Kidney (tissue), 14 donors: ENCODE measurements around the gene PRR3. TPM values are rescaled to one million over a fixed set of nuclear protein-coding genes. Genes with fewer than 3 reads are reported as not detected.

ENCODE experiments used
- DNase-seq, 5 donors: peaks; one replicate each; pipeline ENCODE4 v3.0.0-alpha.2; 2013 to 2020
- FAIRE-seq: peaks from 2 replicates; lab custom pipeline; 2012; peaks lifted over from hg19 to GRCh38; lab: Jason Lieb, UNC
- H3K27ac ChIP-seq, 2 donors: one replicate each; pipeline ENCODE4 v1.7.0; 2013; ENCODE audit warnings: low read depth in 2 of 2, low read length in 2 of 2, inconsistent platforms in 1 of 2
- H3K27me3 ChIP-seq: one replicate; pipeline ENCODE4 v1.7.1; 2013; ENCODE audit warnings: low read length, inconsistent platforms; ENCODE audit not compliant: control insufficient read depth, insufficient read depth
- H3K36me3 ChIP-seq, 3 donors: one replicate each; pipeline versions ENCODE4 v1.7.0 to v1.7.1; 2013; ENCODE audit warnings: low read length in 3 of 3, control low read depth in 1 of 3, inconsistent platforms in 1 of 3; ENCODE audit not compliant: insufficient read depth in 3 of 3, control insufficient read depth in 2 of 3
- H3K4me1 ChIP-seq, 3 donors: one replicate each; pipeline versions ENCODE4 v1.7.0 to v1.7.1; 2013; ENCODE audit warnings: low read length in 3 of 3, inconsistent platforms in 1 of 3, low read depth in 1 of 3; ENCODE audit not compliant: control insufficient read depth in 2 of 3, insufficient read depth in 2 of 3
- H3K4me3 ChIP-seq, 3 donors: one replicate each; pipeline versions ENCODE4 v1.7.0 to v1.8.1; 2013; ENCODE audit warnings: low read length in 3 of 3, control low read depth in 1 of 3, inconsistent platforms in 1 of 3
- H3K9ac ChIP-seq, 3 donors: one replicate each; pipeline versions ENCODE4 v1.7.0 to v1.7.1; 2013; ENCODE audit warnings: low read length in 3 of 3, control low read depth in 1 of 3, inconsistent platforms in 1 of 3
- H3K9me3 ChIP-seq, 3 donors: one replicate each; pipeline versions ENCODE4 v1.7.0 to v1.7.1; 2013; ENCODE audit warnings: low read length in 3 of 3, control low read depth in 1 of 3, inconsistent platforms in 1 of 3; ENCODE audit not compliant: control insufficient read depth in 2 of 3, insufficient read depth in 1 of 3
- intact Hi-C: fragments of 100-400 bp; cut with DNase I; formaldehyde crosslinking; loops from one replicate; pipeline ENCODE4 v1.11.1; 2022
- polyA plus RNA-seq: library from polyadenylated mRNA; stranded (reverse); fragments of 350-450 nt; fragmentation: Illumina TruSeq; extraction: RNeasy Lipid Tissue Mini Kit (QIAGEN cat#74804); gene quantifications from one replicate; pipeline ENCODE4 v1.2.3, GENCODE V29; 2014; ENCODE audit warnings: low read depth, low replicate concordance; ENCODE audit not compliant: insufficient read depth
- total RNA-seq: library from RNA; stranded (reverse); fragmentation: NEBNext Ultra II Directional; extraction: Animal tissue kit (Norgen Biotek cat#: 25700); gene quantifications from one replicate; pipeline ENCODE4 v1.2.1, GENCODE V29; 2021
- TF ChIP-seq, protein P1 (sequence below): IDR thresholded peaks from 3 replicates; pipeline ENCODE4 v1.5.1; 2012; ENCODE audit warnings: mild to moderate bottlenecking, moderate library complexity, borderline replicate concordance; ENCODE audit not compliant: insufficient read depth; ENCODE audit errors: extremely low read depth
- donor health status: control.
- donor health status: control.
- donor health status: control.
- donor health status: control.
- donor health status: control.
- donor health status: DM: yes; HTN: yes; CAD: no.
- donor health status: Normal renal cell carcinoma (clear cell type).

The PRR3 gene
- total and polyA plus RNA-seq, 2 donors from 2014 or later: 7.9 to 9.3 TPM

DNA sequence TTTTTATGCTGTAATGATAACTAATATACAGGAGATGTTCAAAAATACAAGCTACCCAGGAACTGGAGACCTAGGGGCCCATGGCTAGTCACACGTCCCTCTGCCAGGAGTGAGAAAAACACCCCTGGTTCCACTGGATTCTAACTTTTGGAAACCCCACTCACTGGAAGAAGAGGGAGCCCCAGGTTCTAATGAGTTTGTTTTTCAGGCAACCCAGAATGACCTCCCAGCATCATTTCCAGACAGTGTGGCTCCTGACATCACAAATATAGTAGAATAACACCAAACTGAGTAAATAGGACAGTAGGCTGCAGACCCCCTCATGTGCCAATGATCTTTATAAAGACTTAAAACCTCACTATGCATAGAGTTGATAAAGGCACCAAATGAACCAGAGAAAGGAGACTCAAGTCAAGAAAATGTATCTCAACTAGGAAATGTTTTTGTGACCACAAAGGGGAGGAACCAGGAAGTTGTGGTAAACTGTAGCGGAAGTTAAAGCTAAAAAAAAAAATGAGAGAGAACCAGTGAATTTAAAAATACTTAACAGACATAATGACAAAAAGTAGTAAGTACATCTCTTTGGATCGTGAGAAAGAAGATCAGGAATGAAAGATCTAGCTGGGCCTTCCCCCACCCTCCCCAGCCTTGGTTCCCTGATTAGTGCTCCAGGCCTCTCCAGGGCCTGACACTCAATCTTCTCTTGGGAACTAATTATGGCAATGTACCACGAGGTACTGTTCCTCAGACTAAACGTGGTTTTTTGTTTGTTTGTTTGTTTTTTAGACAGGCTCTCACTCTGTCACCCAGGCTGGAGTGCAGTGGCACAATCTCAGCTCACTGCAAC is 48.0 kb upstream of the PRR3 start:
- no peak for FAIRE-seq

DNA sequence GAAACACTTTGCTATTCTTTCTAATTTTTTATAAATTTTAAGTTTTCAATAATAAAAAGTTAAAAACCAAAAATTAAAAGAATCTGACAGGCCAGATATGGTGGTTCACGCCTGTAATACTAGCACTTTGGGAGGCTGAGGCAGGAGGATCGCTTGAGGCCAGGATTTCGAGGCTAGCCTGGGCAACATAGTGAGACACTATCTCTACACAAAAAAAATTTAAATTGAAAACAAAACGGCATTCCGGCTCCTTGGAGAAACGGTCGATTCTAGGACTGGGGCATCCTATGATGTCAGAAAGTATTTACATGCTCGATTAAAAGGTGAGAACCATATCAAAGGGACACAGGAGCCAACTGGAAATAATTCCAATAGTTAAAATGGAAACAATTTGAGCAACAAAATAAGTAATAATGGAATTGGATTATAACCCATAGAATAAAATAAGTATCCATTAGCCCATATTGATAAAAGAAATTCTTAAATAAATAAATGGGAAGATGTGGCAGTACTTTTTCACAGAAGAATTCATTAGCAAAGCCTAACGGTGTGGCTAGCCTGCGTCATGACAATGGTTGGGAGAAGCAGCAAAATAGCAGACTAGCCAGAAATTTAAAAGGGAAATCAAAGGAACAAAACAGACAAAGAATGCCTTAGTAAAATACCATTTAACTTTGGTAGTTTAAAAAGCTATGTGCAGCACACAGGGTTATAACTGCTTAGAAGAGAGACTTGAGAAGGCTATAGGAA is 46.5 kb upstream of the PRR3 start:
- no peaks in the 10 kb centered on the region for H3K36me3 ChIP-seq
- DNase-seq (no peak), FAIRE-seq (no peak)
- H3K27me3 ChIP-seq: no peaks in the 10 kb centered on the region
- no peak overlapping the region for H3K9ac ChIP-seq
- no peaks in the 10 kb centered on the region for H3K4me1 ChIP-seq
- TF ChIP-seq, protein P1, sequence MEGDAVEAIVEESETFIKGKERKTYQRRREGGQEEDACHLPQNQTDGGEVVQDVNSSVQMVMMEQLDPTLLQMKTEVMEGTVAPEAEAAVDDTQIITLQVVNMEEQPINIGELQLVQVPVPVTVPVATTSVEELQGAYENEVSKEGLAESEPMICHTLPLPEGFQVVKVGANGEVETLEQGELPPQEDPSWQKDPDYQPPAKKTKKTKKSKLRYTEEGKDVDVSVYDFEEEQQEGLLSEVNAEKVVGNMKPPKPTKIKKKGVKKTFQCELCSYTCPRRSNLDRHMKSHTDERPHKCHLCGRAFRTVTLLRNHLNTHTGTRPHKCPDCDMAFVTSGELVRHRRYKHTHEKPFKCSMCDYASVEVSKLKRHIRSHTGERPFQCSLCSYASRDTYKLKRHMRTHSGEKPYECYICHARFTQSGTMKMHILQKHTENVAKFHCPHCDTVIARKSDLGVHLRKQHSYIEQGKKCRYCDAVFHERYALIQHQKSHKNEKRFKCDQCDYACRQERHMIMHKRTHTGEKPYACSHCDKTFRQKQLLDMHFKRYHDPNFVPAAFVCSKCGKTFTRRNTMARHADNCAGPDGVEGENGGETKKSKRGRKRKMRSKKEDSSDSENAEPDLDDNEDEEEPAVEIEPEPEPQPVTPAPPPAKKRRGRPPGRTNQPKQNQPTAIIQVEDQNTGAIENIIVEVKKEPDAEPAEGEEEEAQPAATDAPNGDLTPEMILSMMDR: no peak
- H3K4me3 ChIP-seq: no peak overlapping the region
- no peak overlapping the region for H3K27ac ChIP-seq
- intact Hi-C loops: no loop called here
- no peaks in the 10 kb centered on the region for H3K9me3 ChIP-seq

More for the DNA sequence above, 48.0 kb upstream of the PRR3 start:
- no peak for DNase-seq
- Histone ChIP-seq H3K27ac (peak overlapping the region; percentile 22 to 47), H3K27me3 (no peaks in the 10 kb centered on the region), H3K9ac (no peak overlapping the region), H3K9me3 (no peaks in the 10 kb centered on the region), H3K36me3 (no peaks in the 10 kb centered on the region), H3K4me1 (no peaks in the 10 kb centered on the region), H3K4me3 (no peak overlapping the region)
- TF ChIP-seq, protein P1: no peak
- intact Hi-C loops: no loop called here

DNA sequence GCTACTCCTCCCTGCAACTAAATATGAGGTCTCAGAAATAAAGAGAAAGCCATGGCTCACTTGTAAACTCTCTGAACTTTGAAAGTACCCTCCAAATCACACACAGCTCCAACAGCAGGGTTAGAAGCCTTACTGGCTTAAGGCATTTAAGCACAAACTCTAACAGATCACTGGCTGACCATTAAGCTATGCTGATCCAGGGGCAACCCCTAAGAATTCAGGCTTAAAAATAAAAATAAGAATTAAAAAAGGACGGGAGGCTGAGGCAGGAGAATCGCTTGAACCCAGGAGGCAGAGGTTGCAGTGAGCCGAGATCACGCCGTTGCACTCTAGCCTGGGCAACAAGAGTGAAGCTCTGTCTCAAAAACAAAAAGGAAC is 45.9 kb upstream of the PRR3 start:
- FAIRE-seq: no peak
- TF ChIP-seq, protein P1: no peak

More for the DNA sequence above, 45.9 kb upstream of the PRR3 start:
- H3K4me3 ChIP-seq: no peak overlapping the region
- no peaks in the 10 kb centered on the region for H3K36me3 ChIP-seq
- no peaks in the 10 kb centered on the region for H3K9me3 ChIP-seq
- H3K27me3 ChIP-seq: no peaks in the 10 kb centered on the region
- no peak overlapping the region for H3K9ac ChIP-seq
- no peak overlapping the region for H3K27ac ChIP-seq
- H3K4me1 ChIP-seq: no peaks in the 10 kb centered on the region
- intact Hi-C loops: no loop called here
- no peak for DNase-seq
